HG03520 (cell line): ENCODE results near the gene CRYGB.

Source experiments
- ATAC-seq: cut with Tn5 transposase; IDR thresholded peaks from one replicate; pipeline ENCODE4 v1.9.1; 2021; ENCODE audit warnings: mild to moderate bottlenecking, moderate library complexity; ENCODE audit not compliant: unreplicated experiment

Gene CRYGB

GRCh38 chr2:208146006-208146405 is at the start of gene CRYGB:
TSS of gene CRYGB (minus strand) at chr2:208146158. CDS start at chr2:208146120, 38 bp downstream.
- ATAC-seq: no peak

GRCh38 chr2:208195531-208195930 is 49.6 kb upstream of the CRYGB start:
- ATAC-seq: no peak

- ATAC-seq: no peak
Measured at GRCh38 chr2:208192611-208193236, 46.8 kb upstream of the CRYGB start.

- ATAC-seq: no peak
Measured at GRCh38 chr2:208189810-208190503, 44.0 kb upstream of the CRYGB start, which contains the start of gene C2orf80. TSS of gene C2orf80 (minus strand) at chr2:208190030. CDS start at chr2:208186986, 3,044 bp downstream.

DNA sequence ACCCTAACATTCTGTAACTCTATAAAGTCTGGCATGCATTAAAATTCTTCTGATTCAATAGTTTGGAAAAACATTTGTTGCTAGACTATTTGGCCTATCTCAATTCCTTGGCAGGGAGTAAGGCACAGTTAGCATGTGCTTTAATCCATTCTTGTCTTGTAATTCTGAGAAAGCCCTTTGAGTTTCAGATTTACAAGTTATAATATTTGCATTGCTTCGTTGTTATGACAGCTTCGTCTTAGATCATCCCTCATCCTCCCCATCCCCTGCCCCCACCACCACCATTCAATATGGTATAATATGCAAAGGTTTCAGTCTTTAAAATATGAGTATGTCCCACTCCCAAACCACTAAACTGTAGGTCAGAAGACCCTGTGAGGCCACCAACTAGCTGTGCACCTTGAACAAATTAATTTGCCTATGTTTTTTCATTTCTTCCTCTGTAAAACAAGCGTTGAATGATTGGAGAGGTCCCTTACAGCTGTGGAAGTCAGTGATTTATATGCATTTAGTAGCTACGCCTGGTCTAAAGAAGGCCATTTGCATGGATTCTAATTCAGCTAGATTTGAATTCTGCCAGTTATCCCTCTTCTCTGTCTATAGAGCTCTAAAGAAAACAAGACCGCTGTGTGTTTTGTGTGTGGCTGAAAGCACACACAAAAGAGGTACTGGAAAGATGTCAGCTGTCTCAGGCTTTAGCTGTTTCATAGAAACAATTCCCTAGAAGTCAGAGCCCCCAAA is 43.3 kb upstream of the CRYGB start:
- no peak for ATAC-seq

DNA sequence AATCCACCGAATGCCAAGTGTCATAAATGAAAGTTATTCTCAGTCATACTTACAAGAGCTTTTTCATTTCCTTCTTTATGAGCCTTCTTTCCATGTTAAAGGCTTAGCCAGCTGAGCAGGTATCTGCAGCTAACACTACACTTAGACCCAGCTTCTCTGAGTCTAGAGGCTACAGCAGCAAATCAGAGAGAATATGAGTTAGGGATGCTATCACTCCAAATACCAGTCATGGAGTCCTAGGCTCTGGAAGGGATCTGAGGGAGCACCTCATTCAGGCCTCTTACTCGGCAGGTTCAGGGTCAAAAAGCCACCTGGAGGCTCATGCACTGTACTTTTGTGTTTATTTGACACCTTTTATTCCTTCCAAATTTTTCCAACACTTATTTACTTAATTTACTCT is 40.9 kb upstream of the CRYGB start:
- no peak for ATAC-seq

DNA sequence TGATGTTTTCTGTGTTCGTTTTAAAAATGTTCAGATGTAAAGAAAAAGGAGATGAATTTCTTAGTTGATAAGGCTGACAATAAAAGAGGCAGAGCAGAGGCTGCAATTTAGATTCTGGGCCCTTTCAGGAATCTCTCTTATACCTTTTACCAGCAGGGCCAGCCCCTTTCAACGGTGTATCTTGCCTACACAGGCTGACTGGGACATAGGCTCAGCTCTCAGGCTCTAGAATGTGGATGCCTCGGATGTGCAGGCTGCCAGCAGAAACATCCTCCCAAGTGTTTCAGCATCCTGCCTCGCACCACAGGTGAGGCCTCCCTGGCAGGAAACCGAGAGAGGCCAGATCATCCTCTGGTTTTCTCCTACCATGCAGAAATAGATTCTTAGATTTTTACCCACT is 40.5 kb upstream of the CRYGB start:
- no peak for ATAC-seq

- no peak for ATAC-seq
Measured at GRCh38 chr2:208183972-208184705, 38.2 kb upstream of the CRYGB start.

- no peak for ATAC-seq
Measured at GRCh38 chr2:208183526-208183925, 37.6 kb upstream of the CRYGB start.

DNA sequence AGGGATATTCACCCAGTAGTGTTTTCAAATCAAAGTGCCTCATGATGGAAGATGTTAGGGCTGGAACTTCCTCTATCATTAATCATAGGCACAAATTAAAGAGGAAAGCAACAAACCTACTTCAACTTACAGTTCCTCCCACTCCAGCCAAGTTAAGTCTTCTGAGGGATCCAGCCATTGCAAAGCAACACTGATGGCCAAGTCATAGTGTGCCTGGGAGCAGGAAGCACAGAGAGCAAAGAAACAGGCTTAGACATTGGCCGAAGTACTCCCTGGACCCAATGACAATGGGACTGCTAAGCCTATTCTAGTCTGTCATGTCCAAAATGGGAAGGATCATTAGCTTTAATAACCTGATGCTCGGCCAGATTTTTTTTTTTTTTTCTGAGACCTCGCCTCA is 36.9 kb upstream of the CRYGB start:
- no peak for ATAC-seq

GRCh38 chr2:208179028-208179609 is 33.2 kb upstream of the CRYGB start:
- no peak for ATAC-seq

- ATAC-seq: no peak
Measured at GRCh38 chr2:208175840-208176153, 29.8 kb upstream of the CRYGB start.

DNA sequence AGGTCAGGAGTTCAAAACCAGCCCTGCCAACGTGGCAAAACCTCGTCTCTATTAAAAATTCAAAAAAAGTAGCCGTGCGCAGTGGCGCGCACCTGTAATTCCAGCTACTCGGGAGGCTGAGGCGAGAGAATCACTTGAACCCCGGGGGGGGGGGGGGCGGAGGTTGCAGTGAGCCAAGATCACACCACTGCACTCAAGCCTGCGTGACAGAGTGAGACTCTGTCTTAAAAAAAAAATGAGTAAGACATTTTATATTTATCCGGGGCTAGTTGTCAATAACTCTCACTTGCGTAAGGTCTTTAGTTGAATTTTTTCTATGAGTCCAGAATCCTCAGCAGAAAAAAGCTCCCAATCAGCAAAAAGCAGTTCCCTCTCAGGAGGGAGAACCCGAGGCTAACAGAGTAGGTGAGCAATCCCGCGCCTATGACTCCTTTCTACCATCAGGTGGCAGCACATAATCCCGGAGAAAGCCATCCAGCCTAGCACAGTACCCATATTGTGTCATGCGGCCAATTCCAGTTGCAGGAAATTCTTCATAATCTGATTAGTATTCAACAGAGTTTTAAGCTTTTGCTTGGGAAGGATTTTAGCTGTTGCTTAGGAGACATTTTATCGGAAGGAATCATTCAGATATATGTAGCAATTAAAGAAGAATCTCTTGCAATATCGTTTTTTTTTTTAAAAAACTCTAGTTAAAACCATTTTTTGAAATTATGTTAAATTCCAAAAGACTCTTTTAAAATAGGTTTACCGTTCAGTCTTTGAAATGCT is 29.3 kb upstream of the CRYGB start:
- peak; percentile 97 for ATAC-seq

- no peak for ATAC-seq
Measured at GRCh38 chr2:208174144-208174543, 28.2 kb upstream of the CRYGB start.

- ATAC-seq: no peak
Measured at GRCh38 chr2:208172125-208172524, 26.2 kb upstream of the CRYGB start.

GRCh38 chr2:208164951-208165755 is 19.2 kb upstream of the CRYGB start:
- ATAC-seq: no peak

- ATAC-seq: no peak
Measured at GRCh38 chr2:208163489-208163888, 17.5 kb upstream of the CRYGB start, which contains the start of gene CRYGA. TSS of gene CRYGA (minus strand) at chr2:208163589. CDS start at chr2:208163556, 33 bp downstream.

- no peak for ATAC-seq
Measured at GRCh38 chr2:208156439-208156838, 10.5 kb upstream of the CRYGB start.

- ATAC-seq: no peak
Measured at GRCh38 chr2:208153156-208153555, 7.2 kb upstream of the CRYGB start.
